Measurements from ENCODE around the gene STRC.
"Not testable (repeated sequence)": the region's sequence is repeated elsewhere in the genome, so short reads cannot be mapped to it uniquely, and the experiment has no call there.

The STRC gene

DNA sequence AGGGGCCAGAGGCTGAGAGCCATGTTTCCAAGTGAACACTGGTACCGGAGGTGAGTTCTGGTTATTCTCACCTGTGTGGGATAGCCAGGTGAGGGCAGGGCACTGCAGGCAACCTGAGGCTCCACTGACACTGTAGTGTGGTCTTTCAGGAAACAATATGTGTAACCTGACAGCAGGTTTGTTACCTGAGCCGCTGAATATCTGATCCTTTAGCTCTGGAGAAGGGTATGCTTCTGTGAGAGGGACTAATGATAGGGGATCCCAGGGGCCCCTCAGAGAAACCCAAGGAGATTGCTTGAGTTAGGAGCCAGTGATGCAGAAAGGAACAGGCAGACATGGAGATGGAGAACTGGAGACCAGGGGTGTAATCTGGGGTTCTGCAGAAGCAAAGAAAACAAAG is at the start of gene STRC:
Gene STRC, minus strand, starts transcription at position 101 of the 400 bp plus-strand sequence. Its CDS starts 78 bp downstream, at position 23.
- H3K9me3 ChIP-seq; H3K27ac ChIP-seq; H3K4me3 ChIP-seq (ENCODE audit: low read depth in 1 of 2, low read length in 1 of 2); H3K4me1 ChIP-seq (ENCODE audit: control insufficient read depth in 1 of 2, insufficient read depth in 1 of 2, low read depth in 1 of 2, low read length in 1 of 2); H3K36me3 ChIP-seq: not testable (repeated sequence)
- peaks cover 16% of the 10 kb centered on the region for H3K27me3 ChIP-seq

DNA sequence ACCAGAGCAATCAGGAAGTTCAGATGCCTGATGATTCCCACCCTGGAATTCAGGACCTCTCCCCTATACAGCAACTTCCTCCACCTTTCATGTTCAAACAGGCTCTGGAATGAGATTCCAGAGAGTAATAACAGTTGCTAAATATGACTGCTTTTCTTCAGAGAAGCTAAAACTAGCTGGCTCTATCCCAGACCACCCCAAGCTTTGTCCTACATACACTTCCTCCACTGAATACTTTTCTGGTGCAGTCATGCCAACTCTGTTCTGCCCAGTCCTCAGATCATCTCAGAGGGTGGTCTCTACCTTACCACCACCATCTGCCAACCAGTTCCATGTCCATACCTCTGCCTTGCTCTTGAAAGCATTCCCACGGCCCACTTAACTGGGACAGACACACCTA is 47.6 kb upstream of the STRC start:
- not testable (repeated sequence) for H3K27ac ChIP-seq; H3K4me3 ChIP-seq (ENCODE audit: low read depth in 1 of 2, low read length in 1 of 2); H3K9me3 ChIP-seq; H3K36me3 ChIP-seq; H3K4me1 ChIP-seq (ENCODE audit: control insufficient read depth in 1 of 2, insufficient read depth in 1 of 2, low read depth in 1 of 2, low read length in 1 of 2); H3K27me3 ChIP-seq

DNA sequence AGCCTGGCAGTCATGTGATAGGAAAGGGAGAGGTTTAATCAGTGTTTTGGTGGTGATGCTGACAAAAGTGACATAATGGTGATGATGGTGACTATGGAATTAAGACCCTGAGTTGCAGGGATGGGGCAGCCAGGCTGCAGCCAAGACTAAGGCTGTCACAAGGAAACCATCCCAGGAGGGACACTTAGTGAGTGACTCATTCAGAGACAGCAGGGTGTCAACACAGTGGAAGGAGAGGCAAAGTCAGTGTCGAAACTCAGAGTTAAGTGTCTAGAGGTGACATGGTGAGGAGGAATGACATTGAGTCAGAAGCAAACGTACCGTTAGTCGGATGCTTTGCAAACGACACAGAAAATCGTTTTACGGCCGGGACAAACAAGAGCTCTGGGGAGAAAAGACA is 44.7 kb upstream of the STRC start:
- H3K27ac ChIP-seq; H3K4me3 ChIP-seq (ENCODE audit: low read depth in 1 of 2, low read length in 1 of 2); H3K4me1 ChIP-seq (ENCODE audit: control insufficient read depth in 1 of 2, insufficient read depth in 1 of 2, low read depth in 1 of 2, low read length in 1 of 2); H3K36me3 ChIP-seq; H3K27me3 ChIP-seq; H3K9me3 ChIP-seq: not testable (repeated sequence)

DNA sequence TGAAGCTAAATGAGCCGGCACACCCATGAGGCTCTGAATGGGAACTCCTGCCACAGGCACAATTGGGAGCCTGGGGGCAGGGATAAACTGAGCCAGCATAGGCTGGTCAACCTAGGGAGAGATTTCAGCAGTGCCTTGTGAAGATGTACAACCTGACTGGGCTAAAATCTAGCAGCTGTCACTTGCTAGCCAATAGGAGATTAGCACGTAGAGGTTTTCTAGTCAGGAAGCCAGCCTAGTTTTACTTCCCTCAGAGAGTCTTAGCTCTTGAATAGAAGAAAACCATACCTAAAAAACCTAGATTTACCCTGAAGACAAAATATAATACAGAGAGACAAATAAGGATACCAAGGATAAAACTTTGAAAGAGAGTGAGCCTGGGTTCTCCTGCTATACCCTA is 43.7 kb upstream of the STRC start:
- not testable (repeated sequence) for H3K4me3 ChIP-seq (ENCODE audit: low read depth in 1 of 2, low read length in 1 of 2); H3K36me3 ChIP-seq; H3K4me1 ChIP-seq (ENCODE audit: control insufficient read depth in 1 of 2, insufficient read depth in 1 of 2, low read depth in 1 of 2, low read length in 1 of 2); H3K27me3 ChIP-seq; H3K27ac ChIP-seq; H3K9me3 ChIP-seq

DNA sequence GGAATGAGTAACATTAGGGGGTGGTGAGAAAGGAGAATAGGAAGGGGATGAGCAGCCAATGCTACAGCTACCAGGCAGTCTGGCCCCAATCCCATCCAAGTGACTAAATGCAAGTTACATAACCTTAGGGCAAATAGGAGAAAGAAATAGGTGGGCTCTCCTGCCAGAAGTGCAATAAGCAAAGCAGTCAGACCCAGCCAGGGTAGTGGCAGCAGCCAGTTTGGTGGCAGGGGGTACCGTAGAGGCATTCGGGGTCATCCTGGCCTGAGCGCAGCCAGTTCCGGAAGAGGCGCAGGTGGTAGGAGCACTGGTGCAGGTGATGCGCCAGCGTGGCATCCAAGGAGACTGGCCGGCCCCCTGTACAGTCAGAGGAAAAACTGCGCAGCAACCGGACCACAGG is 41.1 kb upstream of the STRC start:
- H3K27ac ChIP-seq; H3K9me3 ChIP-seq; H3K4me3 ChIP-seq (ENCODE audit: low read depth in 1 of 2, low read length in 1 of 2); H3K27me3 ChIP-seq; H3K4me1 ChIP-seq (ENCODE audit: control insufficient read depth in 1 of 2, insufficient read depth in 1 of 2, low read depth in 1 of 2, low read length in 1 of 2); H3K36me3 ChIP-seq: not testable (repeated sequence)

DNA sequence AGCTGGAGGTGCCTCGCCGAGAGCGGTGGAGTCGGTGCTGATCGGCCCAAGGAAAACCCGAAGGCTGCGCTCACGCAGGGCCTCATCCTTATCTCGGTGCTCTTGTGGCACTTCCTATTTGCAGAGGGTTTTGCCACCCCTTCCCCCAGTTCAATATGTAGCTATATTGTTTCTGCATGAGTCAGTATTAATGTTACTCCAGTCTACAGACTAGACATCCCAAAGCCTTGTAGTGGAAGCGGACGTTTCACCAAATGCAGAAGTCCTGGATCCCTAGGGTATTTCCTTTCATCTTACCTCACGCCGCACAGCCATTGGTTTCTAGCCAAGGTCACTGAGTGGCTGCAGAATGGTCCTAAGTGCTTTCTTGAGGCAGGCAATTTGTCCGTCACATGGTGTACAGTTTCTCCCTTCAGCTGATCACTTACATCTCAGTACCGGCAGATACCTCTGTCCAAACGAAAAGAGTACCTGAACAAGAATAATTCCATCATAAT is 30.9 kb upstream of the STRC start:
- not testable (repeated sequence) for H3K4me1 ChIP-seq (ENCODE audit: control insufficient read depth in 1 of 2, insufficient read depth in 1 of 2, low read depth in 1 of 2, low read length in 1 of 2); H3K27me3 ChIP-seq; H3K27ac ChIP-seq; H3K9me3 ChIP-seq; H3K4me3 ChIP-seq (ENCODE audit: low read depth in 1 of 2, low read length in 1 of 2); H3K36me3 ChIP-seq

DNA sequence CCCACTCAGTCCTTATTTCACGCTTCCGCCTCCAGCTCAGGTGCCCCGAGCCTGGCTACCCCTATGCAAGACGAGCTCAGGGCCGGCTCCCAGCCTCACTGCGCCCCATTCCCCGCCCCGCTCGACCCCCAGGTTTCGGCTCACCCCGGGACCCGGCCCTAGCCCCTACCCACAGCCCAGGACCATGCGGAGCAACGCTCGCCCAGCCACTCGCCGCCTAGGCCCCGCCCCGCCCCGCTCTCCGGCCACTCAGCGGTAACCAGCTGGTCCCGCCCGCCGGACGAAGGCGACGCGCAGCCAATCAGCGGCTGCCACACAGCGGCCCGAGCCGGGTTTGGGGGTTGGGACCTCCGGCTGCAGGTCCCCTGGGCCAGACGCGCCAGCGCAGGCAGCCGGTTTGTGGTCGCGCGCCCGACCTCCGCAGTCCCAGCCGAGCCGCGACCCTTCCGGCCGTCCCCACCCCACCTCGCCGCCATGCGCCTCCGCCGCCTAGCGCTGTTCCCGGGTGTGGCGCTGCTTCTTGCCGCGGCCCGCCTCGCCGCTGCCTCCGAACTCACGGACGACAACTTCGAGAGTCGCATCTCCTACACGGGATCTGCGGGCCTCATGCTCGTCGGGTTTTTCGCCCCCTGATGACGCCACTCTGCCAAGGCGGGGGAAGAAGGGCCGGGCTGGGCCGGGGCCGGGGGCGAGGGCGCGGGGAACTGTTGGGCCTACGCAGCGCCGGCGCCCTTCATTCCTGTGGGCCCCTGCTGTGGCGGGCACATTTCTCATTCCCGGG is 30.2 kb upstream of the STRC start, which contains the start of gene CATSPER2:
Gene CATSPER2, minus strand, starts transcription at position 196 of the 781 bp plus-strand sequence. CDS start 783 bp downstream, outside the sequence.
- no peaks in the 10 kb centered on the region for H3K36me3 ChIP-seq
- TF ChIP-seq, protein P1, sequence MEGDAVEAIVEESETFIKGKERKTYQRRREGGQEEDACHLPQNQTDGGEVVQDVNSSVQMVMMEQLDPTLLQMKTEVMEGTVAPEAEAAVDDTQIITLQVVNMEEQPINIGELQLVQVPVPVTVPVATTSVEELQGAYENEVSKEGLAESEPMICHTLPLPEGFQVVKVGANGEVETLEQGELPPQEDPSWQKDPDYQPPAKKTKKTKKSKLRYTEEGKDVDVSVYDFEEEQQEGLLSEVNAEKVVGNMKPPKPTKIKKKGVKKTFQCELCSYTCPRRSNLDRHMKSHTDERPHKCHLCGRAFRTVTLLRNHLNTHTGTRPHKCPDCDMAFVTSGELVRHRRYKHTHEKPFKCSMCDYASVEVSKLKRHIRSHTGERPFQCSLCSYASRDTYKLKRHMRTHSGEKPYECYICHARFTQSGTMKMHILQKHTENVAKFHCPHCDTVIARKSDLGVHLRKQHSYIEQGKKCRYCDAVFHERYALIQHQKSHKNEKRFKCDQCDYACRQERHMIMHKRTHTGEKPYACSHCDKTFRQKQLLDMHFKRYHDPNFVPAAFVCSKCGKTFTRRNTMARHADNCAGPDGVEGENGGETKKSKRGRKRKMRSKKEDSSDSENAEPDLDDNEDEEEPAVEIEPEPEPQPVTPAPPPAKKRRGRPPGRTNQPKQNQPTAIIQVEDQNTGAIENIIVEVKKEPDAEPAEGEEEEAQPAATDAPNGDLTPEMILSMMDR (IDR thresholded peaks at IDR 0.05): no peak
- H3K4me3 ChIP-seq (ENCODE audit: low read depth in 1 of 2, low read length in 1 of 2): no peak within 1 kb of the TSS
- no peak within 1 kb of the TSS for H3K27ac ChIP-seq
- no peaks in the 10 kb centered on the region for H3K9me3 ChIP-seq
- H3K27me3 ChIP-seq: no peaks in the 10 kb centered on the region
- no peaks in the 10 kb centered on the region for H3K4me1 ChIP-seq (ENCODE audit: control insufficient read depth in 1 of 2, insufficient read depth in 1 of 2, low read depth in 1 of 2, low read length in 1 of 2)

DNA sequence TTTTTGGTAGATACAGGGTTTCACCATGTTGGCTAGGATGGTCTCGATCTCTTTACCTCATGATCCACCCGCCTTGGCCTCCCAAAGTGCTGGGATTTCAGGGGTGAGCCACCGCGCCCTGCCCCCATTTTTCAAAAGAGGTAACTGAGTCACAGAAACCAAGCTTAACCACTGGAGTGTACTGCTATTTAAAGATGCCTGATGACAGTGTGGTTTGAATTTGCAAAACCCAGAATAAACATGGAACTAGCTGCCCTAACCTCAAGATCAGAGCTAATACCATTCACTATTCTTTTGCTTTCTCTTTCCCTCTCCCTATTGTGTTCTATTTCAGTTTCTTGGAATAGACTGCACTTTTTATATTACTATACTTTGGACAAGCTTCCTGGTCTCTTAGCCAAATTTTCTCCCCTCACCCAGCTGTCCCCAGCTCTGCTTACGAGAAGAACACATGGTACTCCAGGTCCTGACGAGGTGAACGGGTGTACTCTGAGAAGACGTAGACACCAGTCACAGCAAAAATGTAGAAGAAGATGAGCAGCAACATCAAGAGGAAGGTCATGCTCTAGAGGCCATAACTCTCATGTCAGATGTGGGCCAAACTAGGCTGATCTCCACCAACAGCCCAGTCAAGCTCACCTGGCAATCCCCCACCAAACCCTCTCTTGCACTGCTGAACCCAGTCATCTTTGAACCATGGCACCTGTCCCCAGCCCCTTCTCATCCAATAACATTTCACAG is 20.0 kb upstream of the STRC start:
- not testable (repeated sequence) for H3K36me3 ChIP-seq; H3K27me3 ChIP-seq; H3K27ac ChIP-seq; H3K9me3 ChIP-seq; H3K4me3 ChIP-seq (ENCODE audit: low read depth in 1 of 2, low read length in 1 of 2); H3K4me1 ChIP-seq (ENCODE audit: control insufficient read depth in 1 of 2, insufficient read depth in 1 of 2, low read depth in 1 of 2, low read length in 1 of 2)

DNA sequence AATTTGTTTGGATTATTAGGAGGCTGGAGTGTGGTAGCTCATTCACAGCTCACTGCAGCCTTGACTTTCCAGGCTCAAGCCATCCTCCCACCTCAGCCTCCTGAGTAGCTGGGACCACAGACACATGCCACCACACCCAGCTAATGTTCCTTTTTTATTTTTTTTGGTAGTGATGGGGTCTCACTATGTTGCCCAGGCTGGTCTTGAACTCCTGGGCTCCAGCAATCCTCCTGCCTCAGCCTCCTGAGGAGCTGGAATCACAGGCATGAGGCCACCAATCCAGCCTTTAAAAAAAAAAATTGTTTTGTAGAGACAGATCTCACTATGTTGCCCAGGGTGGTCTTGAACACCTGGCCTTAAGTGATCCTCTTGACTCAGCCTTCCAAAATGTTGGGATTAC is 8.3 kb upstream of the STRC start:
- not testable (repeated sequence) for H3K27me3 ChIP-seq; H3K27ac ChIP-seq; H3K4me1 ChIP-seq (ENCODE audit: control insufficient read depth in 1 of 2, insufficient read depth in 1 of 2, low read depth in 1 of 2, low read length in 1 of 2); H3K36me3 ChIP-seq; H3K4me3 ChIP-seq (ENCODE audit: low read depth in 1 of 2, low read length in 1 of 2); H3K9me3 ChIP-seq
